HepG2 (cell line): ENCODE data around the gene ABCC1. TPM values are rescaled to one million over a fixed set of nuclear protein-coding genes. Genes with fewer than 3 reads are reported as not detected.
A peak's percentile ranks its signal among the peaks of the same experiment; 100 is the strongest.

Experiments used
- CCAR2 ChIP-seq: fragments of 200-400 bp; formaldehyde crosslinking; optimal IDR thresholded peaks from 2 replicates; pipeline ENCODE3; 2018; ENCODE audit warnings: low read depth, mild to moderate bottlenecking, low read length, moderate library complexity
- CREB1 ChIP-seq, 2 experiments: fragments of 450-650 bp in 1 of 2; IDR thresholded peaks; 2 replicates each; pipeline ENCODE4 v1.6.1; 2016 to 2017; ENCODE audit warnings: control low read depth in 1 of 2, mild to moderate bottlenecking in 1 of 2, missing compliant biosample characterization in 1 of 2, missing genetic modification characterization in 1 of 2
- ELK4 ChIP-seq: sonication (generic); formaldehyde crosslinking; IDR thresholded peaks from 2 replicates; pipeline ENCODE4 v1.9.0; 2021; ENCODE audit warnings: missing genetic modification reagents, borderline replicate concordance
- HBP1 ChIP-seq: IDR thresholded peaks from 2 replicates; pipeline ENCODE4 v1.6.1; 2016; ENCODE audit warnings: low read depth, control low read depth
- NR2F6 ChIP-seq, 2 experiments: IDR thresholded peaks; 2 replicates each; pipeline ENCODE4 v1.6.1; 2016; ENCODE audit warnings: antibody characterized with exemption in 1 of 2, mild to moderate bottlenecking in 1 of 2
- PHF21A ChIP-seq: sonication (generic); formaldehyde crosslinking; IDR thresholded peaks from 2 replicates; pipeline ENCODE4 v1.5.0; 2020; ENCODE audit warnings: mild to moderate bottlenecking, missing genetic modification reagents
- PLRG1 ChIP-seq: fragments of 450-650 bp; conservative IDR thresholded peaks from 2 replicates; pipeline ENCODE4 v1.6.1; 2016
- RARA ChIP-seq: IDR thresholded peaks from 2 replicates; pipeline ENCODE4 v1.6.1; 2016; ENCODE audit warnings: missing genetic modification reagents, missing compliant biosample characterization
- RELA ChIP-seq: sonication (generic); formaldehyde crosslinking; IDR thresholded peaks from 2 replicates; pipeline ENCODE4 v1.4.0; 2020; ENCODE audit warnings: missing genetic modification reagents
- RFXANK ChIP-seq: IDR thresholded peaks from 2 replicates; pipeline ENCODE4 v1.6.1; 2016
- SRY ChIP-seq: sonication (generic); formaldehyde crosslinking; IDR thresholded peaks from 2 replicates; pipeline ENCODE4 v1.8.0; 2022; ENCODE audit warnings: mild to moderate bottlenecking, missing genetic modification reagents
- ZBTB26 ChIP-seq: IDR thresholded peaks from 2 replicates; pipeline ENCODE4 v1.6.1; 2016; ENCODE audit warnings: missing compliant biosample characterization, missing genetic modification reagents, borderline replicate concordance
- ZBTB33 ChIP-seq: sonication (generic); formaldehyde crosslinking; IDR thresholded peaks from 2 replicates; pipeline ENCODE4 v1.4.0; 2020; ENCODE audit warnings: missing genetic modification reagents
- ZFX ChIP-seq: sonication (generic); formaldehyde crosslinking; IDR thresholded peaks from 2 replicates; pipeline ENCODE4 v1.4.0; 2020; ENCODE audit warnings: mild to moderate bottlenecking, low read depth, missing genetic modification reagents, moderate library complexity
- ZNF136 ChIP-seq: sonication (generic); formaldehyde crosslinking; IDR thresholded peaks from 2 replicates; pipeline ENCODE4 v1.8.1; 2022; ENCODE audit warnings: low read depth, mild to moderate bottlenecking, moderate library complexity, missing genetic modification reagents
- ZNF33B ChIP-seq: sonication (generic); formaldehyde crosslinking; IDR thresholded peaks from 2 replicates; pipeline ENCODE4 v1.5.1; 2020; ENCODE audit warnings: mild to moderate bottlenecking, missing genetic modification reagents
- ZNF362 ChIP-seq: sonication (generic); formaldehyde crosslinking; IDR thresholded peaks from 2 replicates; pipeline ENCODE4 v1.4.0; 2020; ENCODE audit warnings: missing genetic modification reagents, mild to moderate bottlenecking, borderline replicate concordance
- ZNF660 ChIP-seq: sonication (generic); formaldehyde crosslinking; IDR thresholded peaks from 2 replicates; pipeline ENCODE4 v1.5.1; 2020; ENCODE audit warnings: mild to moderate bottlenecking, low read depth, missing genetic modification reagents, borderline replicate concordance
- ZNF770 ChIP-seq: sonication (generic); formaldehyde crosslinking; IDR thresholded peaks from 2 replicates; pipeline ENCODE4 v1.5.0; 2020; ENCODE audit warnings: mild to moderate bottlenecking, missing genetic modification reagents
- polyA plus RNA-seq, 8 experiments: library from polyadenylated mRNA; depleted of rRNA in 3 of 8; stranded (reverse) in 7 of 8; unstranded in 1 of 8; fragments of >200 nt; fragmentation: Illumina TruSeq in 4 of 8; extraction: Trizol in 4 of 8; gene quantifications; 2 replicates each; pipeline versions ENCODE4 v1.2.1 to v1.2.3, GENCODE V29; 2011 to 2016; ENCODE audit warnings: low read depth in 4 of 8, missing spikeins in 1 of 8, mixed read lengths in 1 of 8; ENCODE audit not compliant: insufficient read depth in 1 of 8
- total RNA-seq, 5 experiments: library from RNA; depleted of rRNA; stranded (reverse); fragments of >200 nt; fragmentation: Illumina TruSeq; extraction: Trizol; gene quantifications; 2 replicates each; pipeline ENCODE4 v1.2.3, GENCODE V29; 2016; ENCODE audit warnings: low read depth in 1 of 5

ABCC1 gene
- total and polyA plus RNA-seq, 2 of the 13 experiments (the other 11 are each of a cell fraction or from before 2014, with no cell fraction given): 13.0 to 30.6 TPM

- TF ChIP-seq ZBTB33 (CRISPR knock-in tag) (no peak), PHF21A (CRISPR knock-in tag) (no peak), RELA (CRISPR knock-in tag) (no peak), HBP1 (CRISPR knock-in tag) (no peak), ZNF136 (CRISPR knock-in tag) (no peak), ZNF770 (CRISPR knock-in tag) (peak; percentile 98), ZNF660 (no peak), RFXANK (CRISPR knock-in tag) (no peak), CCAR2 (no peak), ZNF33B (CRISPR knock-in tag) (no peak), ZFX (CRISPR knock-in tag) (no peak), CREB1 (IDR thresholded peaks at IDR 0.05) (no peak), CREB1 (CRISPR knock-in tag; IDR thresholded peaks at IDR 0.05) (no peak), RARA (CRISPR knock-in tag) (peak; percentile 51), ZNF362 (CRISPR knock-in tag) (peak; percentile 96), SRY (CRISPR knock-in tag) (no peak), ZBTB26 (0 out of 2 replicates have a peak, but pooled peaks have one; percentile 62), ELK4 (CRISPR knock-in tag) (no peak), PLRG1 (no peak), NR2F6 (IDR thresholded peaks at IDR 0.05) (peak; percentile 24; the same call in 1 of the 2 replicates), NR2F6 (CRISPR knock-in tag; IDR thresholded peaks at IDR 0.05) (0 out of 2 replicates have a peak, but pooled peaks have one; percentile 26)
These were observed 122.3 kb downstream of the ABCC1 start (continued) for GRCh38 chr16:16071631-16072244.
